H1 (cell line): ENCODE measurements around the gene CEP85L. TPM values are rescaled to one million over a fixed set of nuclear protein-coding genes. Genes with fewer than 3 reads are reported as not detected.

Source experiments
- CTCF ChIA-PET: fragments of 300-600 bp; sonication (Branson Sonifier 250); formaldehyde crosslinking; loops from one replicate; lab custom pipeline; 2021; ENCODE audit not compliant: partially characterized antibody; lab: Charles Lee
- POLR2A ChIA-PET: fragments of 300-600 bp; sonication (Branson Sonifier 250); formaldehyde crosslinking; loops from one replicate; lab custom pipeline; 2021; ENCODE audit warnings: inconsistent platforms; ENCODE audit not compliant: partially characterized antibody; lab: Charles Lee
- DNase-seq, 2 experiments: peaks; one replicate each; pipeline versions ENCODE4 v3.0.0 to v3.0.0-alpha.2; 2010 to 2022; ENCODE audit warnings: low spot score in 2 of 2, low read depth in 1 of 2, mixed read lengths in 1 of 2
- FAIRE-seq: peaks from 2 replicates; lab custom pipeline; 2011; peaks lifted over from hg19 to GRCh38; lab: Jason Lieb, UNC
- H2AFZ ChIP-seq: 2 replicates; pipeline ENCODE4 v1.8.1; 2012; ENCODE audit warnings: low read length, inconsistent platforms
- H2AK5ac ChIP-seq: 2 replicates; pipeline ENCODE4 v1.6.1; 2013; ENCODE audit warnings: low read depth, low read length
- H2BK120ac ChIP-seq: replicated peaks from 2 replicates; pipeline ENCODE3; 2013; ENCODE audit warnings: low read depth, low read length, inconsistent platforms
- H2BK12ac ChIP-seq: 2 replicates; pipeline ENCODE4 v1.6.1; 2013; ENCODE audit warnings: low read depth, low read length
- H2BK15ac ChIP-seq: 2 replicates; pipeline ENCODE4 v1.6.1; 2013; ENCODE audit warnings: low read length
- H2BK20ac ChIP-seq: 2 replicates; pipeline ENCODE4 v1.6.1; 2013; ENCODE audit warnings: low read length
- H2BK5ac ChIP-seq: 2 replicates; pipeline ENCODE4 v1.6.1; 2013; ENCODE audit warnings: low read depth, low read length
- H3K14ac ChIP-seq: 2 replicates; pipeline ENCODE4 v1.6.1; 2013; ENCODE audit warnings: inconsistent platforms; ENCODE audit not compliant: insufficient read length
- H3K18ac ChIP-seq: 2 replicates; pipeline ENCODE4 v1.6.1; 2013; ENCODE audit warnings: low read length; ENCODE audit errors: extremely low read depth
- H3K23ac ChIP-seq: 2 replicates; pipeline ENCODE4 v1.6.1; 2013; ENCODE audit warnings: inconsistent platforms; ENCODE audit not compliant: insufficient read length
- H3K23me2 ChIP-seq: 2 replicates; pipeline ENCODE4 v1.6.1; 2013; ENCODE audit warnings: low read depth, low read length
- H3K27ac ChIP-seq: 2 replicates; pipeline ENCODE4 v1.6.1; 2011; ENCODE audit warnings: low read depth, low read length, inconsistent platforms
- H3K27me3 ChIP-seq, 4 experiments: replicated peaks in 1 of 4; 1 replicate in 1 of 4; 2 replicates in 3 of 4; pipeline versions ENCODE4 v1.6.1 to v1.8.1; 2011 to 2013; ENCODE audit warnings: low read length in 3 of 4, mild to moderate bottlenecking in 3 of 4, inconsistent platforms in 2 of 4, mixed read lengths in 2 of 4, moderate library complexity in 1 of 4; ENCODE audit not compliant: control insufficient read depth in 3 of 4, insufficient read depth in 3 of 4; ENCODE audit errors: extremely low read depth in 1 of 4
- H3K36me3 ChIP-seq, 4 experiments: 2 replicates each; pipeline versions ENCODE4 v1.6.1 to v1.8.1; 2011 to 2013; ENCODE audit warnings: mild to moderate bottlenecking in 4 of 4, low read length in 3 of 4, moderate library complexity in 2 of 4, control low read depth in 1 of 4, inconsistent platforms in 1 of 4; ENCODE audit not compliant: insufficient read depth in 4 of 4, control insufficient read depth in 2 of 4
- H3K4ac ChIP-seq: replicated peaks from 2 replicates; pipeline ENCODE3; 2013; ENCODE audit warnings: low read length, low read depth, mixed read lengths, inconsistent platforms; ENCODE audit not compliant: insufficient read length
- H3K4me1 ChIP-seq, 4 experiments: replicated peaks in 1 of 4; 1 replicate in 1 of 4; 2 replicates in 3 of 4; pipeline versions ENCODE4 v1.6.1 to v1.8.1; 2011 to 2013; ENCODE audit warnings: low read length in 3 of 4, inconsistent platforms in 2 of 4, mixed read lengths in 1 of 4; ENCODE audit not compliant: insufficient read depth in 4 of 4, control insufficient read depth in 3 of 4
- H3K4me2 ChIP-seq, 2 experiments: 2 replicates each; pipeline versions ENCODE4 v1.6.1 to v1.8.1; 2011 to 2013; ENCODE audit warnings: low read depth in 2 of 2, low read length in 2 of 2, control low read depth in 1 of 2, inconsistent platforms in 1 of 2, mild to moderate bottlenecking in 1 of 2; ENCODE audit not compliant: insufficient read depth in 1 of 2
- H3K4me3 ChIP-seq, 4 experiments: fragments of 200-600, 300-600 bp in 1 of 4; sonication (generic), shearing (Covaris generic), sonication (Bioruptor Twin) in 1 of 4; 2 replicates each; pipeline versions ENCODE4 v1.5.1 to v1.8.1; 2011 to 2016; ENCODE audit warnings: low read length in 4 of 4, low read depth in 3 of 4, control low read depth in 2 of 4, inconsistent platforms in 2 of 4, mild to moderate bottlenecking in 2 of 4, mixed read lengths in 1 of 4, moderate library complexity in 1 of 4; ENCODE audit not compliant: insufficient read depth in 2 of 4; ENCODE audit errors: extremely low read depth in 1 of 4
- H3K56ac ChIP-seq: replicated peaks from 2 replicates; pipeline ENCODE3; 2013; ENCODE audit warnings: low read depth, mild to moderate bottlenecking, mixed read lengths, low read length, inconsistent platforms; ENCODE audit not compliant: insufficient read length
- H3K79me1 ChIP-seq: 2 replicates; pipeline ENCODE4 v1.6.1; 2013; ENCODE audit warnings: low read depth, low read length, control low read depth
- H3K79me2 ChIP-seq, 2 experiments: 2 replicates each; pipeline versions ENCODE4 v1.6.1 to v1.8.1; 2012 to 2013; ENCODE audit warnings: low read length in 2 of 2, mild to moderate bottlenecking in 2 of 2, inconsistent platforms in 1 of 2; ENCODE audit not compliant: insufficient read depth in 2 of 2, control insufficient read depth in 1 of 2
- H3K9ac ChIP-seq, 4 experiments: replicated peaks in 1 of 4; 1 replicate in 1 of 4; 2 replicates in 3 of 4; pipeline versions ENCODE4 v1.6.1 to v1.8.1; 2011 to 2013; ENCODE audit warnings: low read depth in 3 of 4, low read length in 3 of 4, control low read depth in 2 of 4, mild to moderate bottlenecking in 2 of 4, moderate library complexity in 2 of 4, inconsistent platforms in 1 of 4; ENCODE audit errors: extremely low read depth in 1 of 4
- H3K9me3 ChIP-seq, 2 experiments: 2 replicates each; pipeline versions ENCODE4 v1.6.1 to v1.8.1; 2012 to 2013; ENCODE audit warnings: mild to moderate bottlenecking in 2 of 2, moderate library complexity in 2 of 2, control low read depth in 1 of 2, inconsistent platforms in 1 of 2, low read depth in 1 of 2, low read length in 1 of 2, mixed read lengths in 1 of 2; ENCODE audit not compliant: insufficient read depth in 2 of 2
- H4K20me1 ChIP-seq, 2 experiments: replicated peaks in 1 of 2; 2 replicates each; pipeline versions ENCODE3 to v1.8.1; 2011 to 2013; ENCODE audit warnings: inconsistent platforms in 2 of 2, low read length in 2 of 2, mild to moderate bottlenecking in 1 of 2; ENCODE audit not compliant: insufficient read depth in 2 of 2, control insufficient read depth in 1 of 2
- H4K5ac ChIP-seq: 2 replicates; pipeline ENCODE4 v1.6.1; 2013; ENCODE audit warnings: low read length, low read depth, mixed read lengths, inconsistent platforms; ENCODE audit not compliant: insufficient read length
- H4K8ac ChIP-seq: 2 replicates; pipeline ENCODE4 v1.8.0; 2013; ENCODE audit warnings: mild to moderate bottlenecking, moderate library complexity, low read length, inconsistent platforms; ENCODE audit not compliant: insufficient read depth; ENCODE audit errors: extremely low read depth
- H4K91ac ChIP-seq: replicated peaks from 2 replicates; pipeline ENCODE3; 2013; ENCODE audit warnings: low read length, mixed read lengths, inconsistent platforms; ENCODE audit not compliant: insufficient read length
- CTBP2 ChIP-seq: IDR thresholded peaks from 2 replicates; pipeline ENCODE4 v1.7.0; 2011; ENCODE audit warnings: borderline replicate concordance, mild to moderate bottlenecking, moderate library complexity, mixed read lengths, low read length; ENCODE audit not compliant: insufficient read depth, insufficient read length
- EP300 ChIP-seq, 2 experiments: IDR thresholded peaks; 1 replicate in 1 of 2; 2 replicates in 1 of 2; pipeline ENCODE4 v1.6.1; 2011 to 2012; ENCODE audit warnings: low read depth in 2 of 2, low read length in 2 of 2, mild to moderate bottlenecking in 2 of 2, borderline replicate concordance in 1 of 2, inconsistent platforms in 1 of 2, moderate library complexity in 1 of 2
- GABPA ChIP-seq: IDR thresholded peaks from 2 replicates; pipeline ENCODE4 v1.6.1; 2011; ENCODE audit warnings: mild to moderate bottlenecking, low read length, moderate library complexity, borderline replicate concordance; ENCODE audit not compliant: insufficient read depth
- HDAC2 ChIP-seq, 2 experiments: fragments of 300-600 bp in 1 of 2; sonication (generic) in 1 of 2; IDR thresholded peaks; 2 replicates each; pipeline ENCODE4 v1.6.1; 2011 to 2012; ENCODE audit warnings: low read depth in 2 of 2, low read length in 2 of 2, mild to moderate bottlenecking in 2 of 2, moderate library complexity in 2 of 2, borderline replicate concordance in 1 of 2, inconsistent platforms in 1 of 2
- KDM5A ChIP-seq: fragments of 200-600 bp; IDR thresholded peaks from 2 replicates; pipeline ENCODE4 v1.7.1; 2012; ENCODE audit warnings: mild to moderate bottlenecking, low read length, inconsistent platforms, mixed read lengths
- NANOG ChIP-seq: IDR thresholded peaks from 2 replicates; pipeline ENCODE4 v1.6.1; 2011; ENCODE audit warnings: low read length, low read depth, mild to moderate bottlenecking, inconsistent platforms; ENCODE audit not compliant: insufficient read depth, poor library complexity, severe bottlenecking
- SUZ12 ChIP-seq: fragments of 200-600 bp; sonication (generic); IDR thresholded peaks from 2 replicates; pipeline ENCODE4 v1.6.1; 2012; ENCODE audit warnings: mild to moderate bottlenecking, inconsistent platforms, low read length, moderate library complexity, mixed read lengths
- TCF12 ChIP-seq: IDR thresholded peaks from 2 replicates; pipeline ENCODE4 v1.6.1; 2011; ENCODE audit warnings: low read depth, mild to moderate bottlenecking, low read length
- polyA plus RNA-seq, 7 experiments: library from polyadenylated mRNA; depleted of rRNA in 3 of 7; stranded (reverse) in 5 of 7; unstranded in 2 of 7; fragments of >200 nt in 5 of 7; fragments of 200-250 nt in 2 of 7; gene quantifications; 1 replicate in 5 of 7; 2 replicates in 1 of 7; 4 replicates in 1 of 7; pipeline versions ENCODE4 v1.2.1 to v1.2.3, GENCODE V29; 2011 to 2013; ENCODE audit warnings: missing spikeins in 2 of 7, mixed read lengths in 2 of 7
- total RNA-seq: library from RNA; stranded (reverse); fragmentation: NEBNext Ultra II Directional; extraction: Animal tissue kit (Norgen Biotek cat#: 25700); gene quantifications from 2 replicates; pipeline ENCODE4 v1.2.1, GENCODE V29; 2021

CEP85L gene
- total and polyA plus RNA-seq, 2 of the 8 experiments (the other 6 are each of a cell fraction or from before 2014, with no cell fraction given) = 3.2 to 27.6 TPM

DNA sequence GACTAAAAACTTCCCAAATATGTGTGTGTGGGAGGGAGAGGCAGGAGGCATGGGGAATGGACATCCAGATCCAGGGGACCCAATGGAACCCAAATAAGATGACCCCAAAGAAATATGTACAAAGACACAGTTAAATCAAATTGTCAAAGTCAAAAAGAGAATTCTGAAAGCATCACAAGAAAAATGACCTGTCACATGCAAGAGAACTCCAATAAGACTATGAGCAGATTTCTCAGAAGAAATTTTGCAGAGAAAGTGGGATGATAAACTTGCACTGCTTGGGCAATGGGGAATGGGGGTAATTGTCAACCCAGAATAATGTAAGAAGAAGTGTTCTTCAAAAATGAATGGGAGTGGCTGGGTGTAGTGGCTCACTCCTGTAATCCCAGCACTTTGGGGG lies 162.8 kb downstream of the CEP85L start:
- H3K9me3 ChIP-seq = no peaks in the 10 kb centered on the region
- no peak overlapping the region for H3K4me2 ChIP-seq
- ChIA-PET POLR2A (no interaction called here), CTCF (no interaction called here)
- H3K23ac ChIP-seq = no peak overlapping the region
- H3K14ac ChIP-seq = no peak overlapping the region
- no peaks in the 10 kb centered on the region for H3K79me1 ChIP-seq
- H3K79me2 ChIP-seq = no peaks in the 10 kb centered on the region
- H3K27me3 ChIP-seq = no peaks in the 10 kb centered on the region
- DNase-seq (no peak), FAIRE-seq (no peak)
- no peak overlapping the region for H4K91ac ChIP-seq
- H2AFZ ChIP-seq = no peak overlapping the region
- no peaks in the 10 kb centered on the region for H3K4me1 ChIP-seq
- no peaks in the 10 kb centered on the region for H3K23me2 ChIP-seq
- no peaks in the 10 kb centered on the region; a peak in 1 of 8 replicates for H3K36me3 ChIP-seq
- H4K5ac ChIP-seq = no peak overlapping the region
- no peak overlapping the region for H3K18ac ChIP-seq
- no peak overlapping the region for H3K56ac ChIP-seq
- H3K9ac ChIP-seq = no peak overlapping the region
- no peak overlapping the region for H2BK12ac ChIP-seq
- no peak overlapping the region for H2BK20ac ChIP-seq
- no peak overlapping the region for H3K4me3 ChIP-seq
- H4K8ac ChIP-seq = no peak overlapping the region
- no peak overlapping the region for H2BK120ac ChIP-seq
- no peak overlapping the region for H2BK5ac ChIP-seq
- no peaks in the 10 kb centered on the region for H4K20me1 ChIP-seq
- H2BK15ac ChIP-seq = no peak overlapping the region
- no peak overlapping the region for H3K27ac ChIP-seq
- H2AK5ac ChIP-seq = no peak overlapping the region
- no peak overlapping the region for H3K4ac ChIP-seq
- TF ChIP-seq TCF12 (no peak), GABPA (no peak), CTBP2 (no peak), SUZ12 (no peak), EP300 (IDR thresholded peaks at IDR 0.05; ENCODE audit: borderline replicate concordance in 1 of 2, low read depth in 2 of 2, low read length in 2 of 2) (no peak), HDAC2 (IDR thresholded peaks at IDR 0.05; ENCODE audit: borderline replicate concordance in 1 of 2, low read depth in 2 of 2, low read length in 2 of 2) (no peak), NANOG (no peak), KDM5A (no peak)
